Measurements from ENCODE around the gene AP2B1.

DNA sequence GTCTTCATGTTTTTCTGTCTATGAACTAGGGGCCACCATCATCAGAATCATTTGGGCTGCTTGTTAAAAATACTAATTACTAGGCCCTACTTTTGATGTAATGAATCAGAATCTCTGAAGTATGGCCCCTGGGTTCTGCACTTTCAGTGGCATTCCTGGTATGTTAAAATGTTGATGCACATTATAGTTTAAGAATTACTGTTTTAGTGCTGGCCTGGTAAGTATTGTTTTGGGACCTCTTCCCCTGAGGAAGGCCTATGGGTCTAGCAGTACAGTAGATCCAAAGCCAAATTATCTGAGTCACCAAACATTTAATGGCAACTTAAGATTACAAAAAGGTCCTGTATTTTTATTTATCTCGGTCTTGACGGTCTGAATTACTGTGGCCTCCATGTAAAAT lies 58.8 kb downstream of the AP2B1 start:
- TF ChIP-seq, protein P1, sequence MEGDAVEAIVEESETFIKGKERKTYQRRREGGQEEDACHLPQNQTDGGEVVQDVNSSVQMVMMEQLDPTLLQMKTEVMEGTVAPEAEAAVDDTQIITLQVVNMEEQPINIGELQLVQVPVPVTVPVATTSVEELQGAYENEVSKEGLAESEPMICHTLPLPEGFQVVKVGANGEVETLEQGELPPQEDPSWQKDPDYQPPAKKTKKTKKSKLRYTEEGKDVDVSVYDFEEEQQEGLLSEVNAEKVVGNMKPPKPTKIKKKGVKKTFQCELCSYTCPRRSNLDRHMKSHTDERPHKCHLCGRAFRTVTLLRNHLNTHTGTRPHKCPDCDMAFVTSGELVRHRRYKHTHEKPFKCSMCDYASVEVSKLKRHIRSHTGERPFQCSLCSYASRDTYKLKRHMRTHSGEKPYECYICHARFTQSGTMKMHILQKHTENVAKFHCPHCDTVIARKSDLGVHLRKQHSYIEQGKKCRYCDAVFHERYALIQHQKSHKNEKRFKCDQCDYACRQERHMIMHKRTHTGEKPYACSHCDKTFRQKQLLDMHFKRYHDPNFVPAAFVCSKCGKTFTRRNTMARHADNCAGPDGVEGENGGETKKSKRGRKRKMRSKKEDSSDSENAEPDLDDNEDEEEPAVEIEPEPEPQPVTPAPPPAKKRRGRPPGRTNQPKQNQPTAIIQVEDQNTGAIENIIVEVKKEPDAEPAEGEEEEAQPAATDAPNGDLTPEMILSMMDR (IDR thresholded peaks at IDR 0.05): no peak
- TF ChIP-seq NR2C2 (CRISPR knock-in tag; IDR thresholded peaks at IDR 0.05) (no peak), FOXJ3 (CRISPR knock-in tag; IDR thresholded peaks at IDR 0.05; ENCODE audit: borderline replicate concordance) (no peak), ZNF121 (CRISPR knock-in tag; IDR thresholded peaks at IDR 0.05) (no peak), CREM (CRISPR knock-in tag; IDR thresholded peaks at IDR 0.05) (no peak), TEAD4 (CRISPR knock-in tag; IDR thresholded peaks at IDR 0.05) (no peak)
- TF ChIP-seq, protein P2, sequence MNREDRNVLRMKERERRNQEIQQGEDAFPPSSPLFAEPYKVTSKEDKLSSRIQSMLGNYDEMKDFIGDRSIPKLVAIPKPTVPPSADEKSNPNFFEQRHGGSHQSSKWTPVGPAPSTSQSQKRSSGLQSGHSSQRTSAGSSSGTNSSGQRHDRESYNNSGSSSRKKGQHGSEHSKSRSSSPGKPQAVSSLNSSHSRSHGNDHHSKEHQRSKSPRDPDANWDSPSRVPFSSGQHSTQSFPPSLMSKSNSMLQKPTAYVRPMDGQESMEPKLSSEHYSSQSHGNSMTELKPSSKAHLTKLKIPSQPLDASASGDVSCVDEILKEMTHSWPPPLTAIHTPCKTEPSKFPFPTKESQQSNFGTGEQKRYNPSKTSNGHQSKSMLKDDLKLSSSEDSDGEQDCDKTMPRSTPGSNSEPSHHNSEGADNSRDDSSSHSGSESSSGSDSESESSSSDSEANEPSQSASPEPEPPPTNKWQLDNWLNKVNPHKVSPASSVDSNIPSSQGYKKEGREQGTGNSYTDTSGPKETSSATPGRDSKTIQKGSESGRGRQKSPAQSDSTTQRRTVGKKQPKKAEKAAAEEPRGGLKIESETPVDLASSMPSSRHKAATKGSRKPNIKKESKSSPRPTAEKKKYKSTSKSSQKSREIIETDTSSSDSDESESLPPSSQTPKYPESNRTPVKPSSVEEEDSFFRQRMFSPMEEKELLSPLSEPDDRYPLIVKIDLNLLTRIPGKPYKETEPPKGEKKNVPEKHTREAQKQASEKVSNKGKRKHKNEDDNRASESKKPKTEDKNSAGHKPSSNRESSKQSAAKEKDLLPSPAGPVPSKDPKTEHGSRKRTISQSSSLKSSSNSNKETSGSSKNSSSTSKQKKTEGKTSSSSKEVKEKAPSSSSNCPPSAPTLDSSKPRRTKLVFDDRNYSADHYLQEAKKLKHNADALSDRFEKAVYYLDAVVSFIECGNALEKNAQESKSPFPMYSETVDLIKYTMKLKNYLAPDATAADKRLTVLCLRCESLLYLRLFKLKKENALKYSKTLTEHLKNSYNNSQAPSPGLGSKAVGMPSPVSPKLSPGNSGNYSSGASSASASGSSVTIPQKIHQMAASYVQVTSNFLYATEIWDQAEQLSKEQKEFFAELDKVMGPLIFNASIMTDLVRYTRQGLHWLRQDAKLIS (CRISPR knock-in tag; IDR thresholded peaks at IDR 0.05; ENCODE audit: borderline replicate concordance): no peak
- TF ChIP-seq, protein P3, sequence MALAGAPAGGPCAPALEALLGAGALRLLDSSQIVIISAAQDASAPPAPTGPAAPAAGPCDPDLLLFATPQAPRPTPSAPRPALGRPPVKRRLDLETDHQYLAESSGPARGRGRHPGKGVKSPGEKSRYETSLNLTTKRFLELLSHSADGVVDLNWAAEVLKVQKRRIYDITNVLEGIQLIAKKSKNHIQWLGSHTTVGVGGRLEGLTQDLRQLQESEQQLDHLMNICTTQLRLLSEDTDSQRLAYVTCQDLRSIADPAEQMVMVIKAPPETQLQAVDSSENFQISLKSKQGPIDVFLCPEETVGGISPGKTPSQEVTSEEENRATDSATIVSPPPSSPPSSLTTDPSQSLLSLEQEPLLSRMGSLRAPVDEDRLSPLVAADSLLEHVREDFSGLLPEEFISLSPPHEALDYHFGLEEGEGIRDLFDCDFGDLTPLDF (CRISPR knock-in tag; IDR thresholded peaks at IDR 0.05): no peak
- TF ChIP-seq, protein P4, sequence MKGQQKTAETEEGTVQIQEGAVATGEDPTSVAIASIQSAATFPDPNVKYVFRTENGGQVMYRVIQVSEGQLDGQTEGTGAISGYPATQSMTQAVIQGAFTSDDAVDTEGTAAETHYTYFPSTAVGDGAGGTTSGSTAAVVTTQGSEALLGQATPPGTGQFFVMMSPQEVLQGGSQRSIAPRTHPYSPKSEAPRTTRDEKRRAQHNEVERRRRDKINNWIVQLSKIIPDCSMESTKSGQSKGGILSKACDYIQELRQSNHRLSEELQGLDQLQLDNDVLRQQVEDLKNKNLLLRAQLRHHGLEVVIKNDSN (CRISPR knock-in tag; IDR thresholded peaks at IDR 0.05): no peak
- TF ChIP-seq, protein P5, sequence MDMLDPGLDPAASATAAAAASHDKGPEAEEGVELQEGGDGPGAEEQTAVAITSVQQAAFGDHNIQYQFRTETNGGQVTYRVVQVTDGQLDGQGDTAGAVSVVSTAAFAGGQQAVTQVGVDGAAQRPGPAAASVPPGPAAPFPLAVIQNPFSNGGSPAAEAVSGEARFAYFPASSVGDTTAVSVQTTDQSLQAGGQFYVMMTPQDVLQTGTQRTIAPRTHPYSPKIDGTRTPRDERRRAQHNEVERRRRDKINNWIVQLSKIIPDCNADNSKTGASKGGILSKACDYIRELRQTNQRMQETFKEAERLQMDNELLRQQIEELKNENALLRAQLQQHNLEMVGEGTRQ (CRISPR knock-in tag; IDR thresholded peaks at IDR 0.05): no peak
- TF ChIP-seq, protein P6, sequence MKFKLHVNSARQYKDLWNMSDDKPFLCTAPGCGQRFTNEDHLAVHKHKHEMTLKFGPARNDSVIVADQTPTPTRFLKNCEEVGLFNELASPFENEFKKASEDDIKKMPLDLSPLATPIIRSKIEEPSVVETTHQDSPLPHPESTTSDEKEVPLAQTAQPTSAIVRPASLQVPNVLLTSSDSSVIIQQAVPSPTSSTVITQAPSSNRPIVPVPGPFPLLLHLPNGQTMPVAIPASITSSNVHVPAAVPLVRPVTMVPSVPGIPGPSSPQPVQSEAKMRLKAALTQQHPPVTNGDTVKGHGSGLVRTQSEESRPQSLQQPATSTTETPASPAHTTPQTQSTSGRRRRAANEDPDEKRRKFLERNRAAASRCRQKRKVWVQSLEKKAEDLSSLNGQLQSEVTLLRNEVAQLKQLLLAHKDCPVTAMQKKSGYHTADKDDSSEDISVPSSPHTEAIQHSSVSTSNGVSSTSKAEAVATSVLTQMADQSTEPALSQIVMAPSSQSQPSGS (CRISPR knock-in tag; IDR thresholded peaks at IDR 0.05; ENCODE audit: borderline replicate concordance, low read depth): no peak
- TF ChIP-seq, protein P7, sequence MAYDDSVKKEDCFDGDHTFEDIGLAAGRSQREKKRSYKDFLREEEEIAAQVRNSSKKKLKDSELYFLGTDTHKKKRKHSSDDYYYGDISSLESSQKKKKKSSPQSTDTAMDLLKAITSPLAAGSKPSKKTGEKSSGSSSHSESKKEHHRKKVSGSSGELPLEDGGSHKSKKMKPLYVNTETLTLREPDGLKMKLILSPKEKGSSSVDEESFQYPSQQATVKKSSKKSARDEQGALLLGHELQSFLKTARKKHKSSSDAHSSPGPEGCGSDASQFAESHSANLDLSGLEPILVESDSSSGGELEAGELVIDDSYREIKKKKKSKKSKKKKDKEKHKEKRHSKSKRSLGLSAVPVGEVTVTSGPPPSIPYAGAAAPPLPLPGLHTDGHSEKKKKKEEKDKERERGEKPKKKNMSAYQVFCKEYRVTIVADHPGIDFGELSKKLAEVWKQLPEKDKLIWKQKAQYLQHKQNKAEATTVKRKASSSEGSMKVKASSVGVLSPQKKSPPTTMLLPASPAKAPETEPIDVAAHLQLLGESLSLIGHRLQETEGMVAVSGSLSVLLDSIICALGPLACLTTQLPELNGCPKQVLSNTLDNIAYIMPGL (CRISPR knock-in tag; IDR thresholded peaks at IDR 0.05): no peak
